ENCODE measurements around the gene GSN.

GRCh38 chr9:121317737-121318630 lies 50.0 kb downstream of the GSN start:
- TF ChIP-seq RXRA (IDR thresholded peaks at IDR 0.05; ENCODE audit: borderline replicate concordance, low read depth) (no peak), CTCF (IDR thresholded peaks at IDR 0.05) (no peak), GATA2 (CRISPR knock-in tag; IDR thresholded peaks at IDR 0.05) (no peak), TEAD4 (IDR thresholded peaks at IDR 0.05; ENCODE audit: borderline replicate concordance, insufficient read depth) (no peak), SIN3A (IDR thresholded peaks at IDR 0.05; ENCODE audit: borderline replicate concordance, low read depth, low read length) (no peak), CHD2 (IDR thresholded peaks at IDR 0.05; ENCODE audit: low read length, partially characterized antibody) (no peak)
